ENCODE data around the gene CAMTA1.
A peak's percentile ranks its signal among the peaks of the same experiment; 100 is the strongest.

Gene CAMTA1

DNA sequence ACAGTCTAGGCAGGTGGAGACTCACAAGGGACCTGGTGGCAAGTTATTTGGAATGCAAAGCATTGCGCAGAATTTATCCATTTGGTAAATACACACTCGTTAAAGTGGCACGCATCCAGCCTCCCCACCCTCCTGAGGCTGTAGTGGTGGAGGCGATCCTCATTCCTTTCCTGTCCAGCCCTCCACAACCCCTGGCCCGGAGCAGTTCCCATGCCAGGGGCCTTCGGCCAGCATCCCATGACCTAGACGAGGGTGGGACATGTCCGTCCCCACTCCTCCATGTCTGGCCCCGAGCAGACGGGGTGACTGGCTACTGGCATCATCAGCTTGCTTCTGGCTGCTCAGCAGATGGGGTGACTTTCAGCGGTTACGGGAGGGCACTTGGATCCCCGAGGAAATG lies 704.3 kb downstream of the CAMTA1 start:
- Histone ChIP-seq H3K36me3 (no peaks in the 10 kb centered on the region), H3K9ac (no peak overlapping the region), H3K27me3 (no peaks in the 10 kb centered on the region), H3K4me1 (peaks cover 49% of the 10 kb centered on the region), H3K4me3 (no peak overlapping the region), H3K9me3 (no peaks in the 10 kb centered on the region), H4K20me1 (no peaks in the 10 kb centered on the region), H3K27ac (no peak overlapping the region), H3K4me2 (no peak overlapping the region)
- no peak for TF ChIP-seq Cebpa-rat (IDR thresholded peaks at IDR 0.05)

DNA sequence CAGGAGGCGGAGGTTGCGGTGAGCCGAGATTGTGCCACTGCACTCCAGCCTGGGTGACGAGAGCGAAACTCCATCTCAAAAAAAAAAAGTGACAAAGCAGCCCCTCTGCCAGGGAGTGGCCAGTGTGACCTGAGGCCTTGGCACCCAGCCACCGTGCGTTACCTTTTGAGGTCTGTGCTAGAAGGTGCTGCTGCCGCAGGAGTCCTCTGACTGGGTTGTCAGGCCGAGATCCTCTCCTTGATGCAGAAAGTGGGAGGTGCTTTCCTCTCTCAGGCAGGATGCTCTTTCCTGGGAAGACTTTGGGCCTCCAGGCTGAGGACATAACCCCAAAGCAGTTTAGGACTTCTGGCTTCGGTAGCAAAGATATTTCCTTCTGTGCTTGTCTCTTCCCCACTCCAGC lies 705.3 kb downstream of the CAMTA1 start:
- Histone ChIP-seq H3K9ac (no peak overlapping the region), H3K4me1 (peaks cover 49% of the 10 kb centered on the region), H3K36me3 (no peaks in the 10 kb centered on the region), H3K4me3 (no peak overlapping the region), H3K4me2 (no peak overlapping the region), H3K27me3 (no peaks in the 10 kb centered on the region), H3K9me3 (no peaks in the 10 kb centered on the region), H4K20me1 (no peaks in the 10 kb centered on the region), H3K27ac (no peak overlapping the region)
- TF ChIP-seq Cebpa-rat (IDR thresholded peaks at IDR 0.05): no peak

GRCh38 chr1:7491109-7491817 lies 706.0 kb downstream of the CAMTA1 start:
- Histone ChIP-seq H3K27me3 (no peaks in the 10 kb centered on the region), H3K9me3 (no peaks in the 10 kb centered on the region), H3K4me3 (no peak overlapping the region), H4K20me1 (no peaks in the 10 kb centered on the region), H3K27ac (no peak overlapping the region), H3K4me2 (0 out of 2 replicates have a peak overlapping the region, but pooled peaks have one; percentile 2), H3K9ac (no peak overlapping the region), H3K36me3 (no peaks in the 10 kb centered on the region), H3K4me1 (peaks cover 49% of the 10 kb centered on the region)
- TF ChIP-seq Cebpa-rat (IDR thresholded peaks at IDR 0.05): no peak

DNA sequence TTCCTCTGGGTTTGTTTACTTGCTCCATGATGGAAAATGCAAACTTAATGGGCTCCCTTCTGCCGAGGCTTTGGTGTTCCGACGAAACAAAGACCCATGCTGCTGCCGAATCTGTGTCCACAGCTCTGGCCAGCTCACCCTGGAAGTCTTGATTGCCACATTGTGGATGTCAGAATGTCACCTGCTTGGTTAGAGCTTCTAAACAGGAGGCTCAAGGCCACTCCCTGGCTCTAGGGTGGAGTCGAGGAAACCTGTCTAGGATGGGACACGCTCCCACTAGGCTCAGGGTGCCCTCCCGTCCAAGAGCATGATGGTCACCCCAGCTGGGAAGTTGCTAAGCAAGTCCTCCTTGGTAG lies 706.5 kb downstream of the CAMTA1 start:
- TF ChIP-seq Cebpa-rat (IDR thresholded peaks at IDR 0.05): no peak
- H3K9ac ChIP-seq: no peak overlapping the region
- peaks cover 51% of the 10 kb centered on the region for H3K4me1 ChIP-seq
- no peak overlapping the region for H3K4me3 ChIP-seq
- H3K36me3 ChIP-seq: no peaks in the 10 kb centered on the region
- H3K4me2 ChIP-seq: 0 out of 2 replicates have a peak overlapping the region, but pooled peaks have one; percentile 2
- H3K27ac ChIP-seq: no peak overlapping the region
- H4K20me1 ChIP-seq: no peaks in the 10 kb centered on the region
- no peaks in the 10 kb centered on the region for H3K27me3 ChIP-seq
- H3K9me3 ChIP-seq: no peaks in the 10 kb centered on the region

DNA sequence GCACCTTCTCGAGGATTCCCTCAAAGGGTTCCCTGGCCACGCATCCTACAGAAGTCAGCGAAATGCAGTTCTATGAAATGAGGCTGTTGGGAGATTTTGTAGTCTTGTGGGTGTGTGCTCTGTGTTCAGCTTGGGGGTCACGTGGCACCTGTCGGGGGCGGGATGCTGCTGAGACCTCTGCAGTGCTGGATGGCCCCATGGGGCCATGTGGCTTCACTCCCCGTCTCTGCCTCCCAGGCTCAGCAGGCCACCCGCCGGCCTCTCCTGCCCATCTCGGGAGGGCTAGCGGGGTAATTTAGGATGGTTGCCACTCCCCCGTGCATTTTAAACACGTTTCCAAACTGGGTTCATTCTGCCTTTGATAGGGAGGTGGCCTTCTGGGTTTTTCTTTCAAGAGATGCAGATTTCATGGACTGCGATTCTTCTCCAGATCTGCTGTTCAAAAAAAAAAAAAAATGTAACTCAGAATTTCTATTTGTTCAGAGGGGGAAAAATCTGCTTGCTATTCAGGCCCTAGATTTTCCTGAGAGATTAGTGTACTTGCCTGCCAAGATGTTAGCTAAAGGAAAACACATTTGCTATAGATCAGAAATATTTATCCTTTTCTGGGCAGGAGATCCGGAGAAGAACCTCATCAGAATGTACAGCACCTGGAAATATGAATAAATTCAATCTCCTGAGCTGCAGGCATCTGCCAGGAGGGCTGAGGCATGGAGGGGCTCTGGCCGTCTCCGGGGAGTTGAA lies 708.6 kb downstream of the CAMTA1 start:
- no peak overlapping the region; the same call in 1 of the 2 replicates for H3K9ac ChIP-seq
- H3K27ac ChIP-seq: no peak overlapping the region
- no peak overlapping the region for H3K4me3 ChIP-seq
- no peaks in the 10 kb centered on the region for H3K9me3 ChIP-seq
- no peaks in the 10 kb centered on the region for H4K20me1 ChIP-seq
- TF ChIP-seq Cebpa-rat (IDR thresholded peaks at IDR 0.05): no peak
- H3K27me3 ChIP-seq: no peaks in the 10 kb centered on the region
- peaks cover 72% of the 10 kb centered on the region for H3K4me1 ChIP-seq
- H3K4me2 ChIP-seq: peak overlapping the region; percentile 93
- H3K36me3 ChIP-seq: no peaks in the 10 kb centered on the region

GRCh38 chr1:7495962-7496361 lies 710.7 kb downstream of the CAMTA1 start:
- H3K4me2 ChIP-seq: peak overlapping the region; percentile 93
- no peaks in the 10 kb centered on the region for H3K27me3 ChIP-seq
- H3K9ac ChIP-seq: peak overlapping the region; percentile 61; the same call in 1 of the 2 replicates

DNA sequence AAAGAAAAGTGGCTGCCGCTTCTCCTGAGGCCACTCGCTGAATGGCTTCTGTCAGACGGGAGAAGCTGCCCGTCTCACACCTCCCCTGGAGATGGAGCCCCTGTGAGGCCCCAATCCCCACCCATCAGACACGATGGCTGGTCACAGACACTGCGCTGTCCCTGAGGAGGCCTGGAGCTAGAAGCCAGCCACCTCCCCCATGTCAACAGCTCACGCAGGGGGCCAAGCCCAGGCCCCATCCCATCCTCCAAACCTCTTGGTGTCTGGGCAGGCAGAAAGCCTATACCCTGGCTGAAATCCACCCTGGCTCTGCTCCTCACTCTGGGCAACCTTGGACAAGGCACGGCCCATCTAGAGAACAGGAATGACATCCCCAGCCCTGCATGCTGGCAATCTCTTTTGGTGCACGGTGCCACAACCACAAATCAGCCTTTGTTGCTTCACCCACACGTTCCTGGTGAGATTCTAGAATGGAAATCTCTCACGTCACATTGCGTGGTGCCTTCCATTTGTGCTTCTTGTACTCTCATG lies 711.9 kb downstream of the CAMTA1 start:
- TF ChIP-seq Cebpa-rat (IDR thresholded peaks at IDR 0.05): no peak
- no peaks in the 10 kb centered on the region for H3K36me3 ChIP-seq
- H3K27ac ChIP-seq: peak overlapping the region; percentile 67
- H4K20me1 ChIP-seq: no peaks in the 10 kb centered on the region
- H3K4me3 ChIP-seq: no peak overlapping the region
- peak overlapping the region; percentile 61 for H3K9ac ChIP-seq
- no peaks in the 10 kb centered on the region for H3K9me3 ChIP-seq
- peak overlapping the region; percentile 93 for H3K4me2 ChIP-seq
- no peaks in the 10 kb centered on the region for H3K27me3 ChIP-seq
- H3K4me1 ChIP-seq: peaks cover 91% of the 10 kb centered on the region

More at GRCh38 chr1:7495962-7496361, 710.7 kb downstream of the CAMTA1 start:
- H3K36me3 ChIP-seq: no peaks in the 10 kb centered on the region
- peak overlapping the region; percentile 67 for H3K27ac ChIP-seq
- no peak for TF ChIP-seq Cebpa-rat (IDR thresholded peaks at IDR 0.05)
- peak overlapping the region; percentile 41 for H3K4me3 ChIP-seq
- H3K4me1 ChIP-seq: peaks cover 86% of the 10 kb centered on the region
- no peaks in the 10 kb centered on the region for H3K9me3 ChIP-seq
- H4K20me1 ChIP-seq: no peaks in the 10 kb centered on the region

GRCh38 chr1:7500381-7501083 lies 715.3 kb downstream of the CAMTA1 start:
- H4K20me1 ChIP-seq: no peaks in the 10 kb centered on the region
- peak overlapping the region; percentile 89 for H3K4me2 ChIP-seq
- TF ChIP-seq Cebpa-rat (IDR thresholded peaks at IDR 0.05): no peak

DNA sequence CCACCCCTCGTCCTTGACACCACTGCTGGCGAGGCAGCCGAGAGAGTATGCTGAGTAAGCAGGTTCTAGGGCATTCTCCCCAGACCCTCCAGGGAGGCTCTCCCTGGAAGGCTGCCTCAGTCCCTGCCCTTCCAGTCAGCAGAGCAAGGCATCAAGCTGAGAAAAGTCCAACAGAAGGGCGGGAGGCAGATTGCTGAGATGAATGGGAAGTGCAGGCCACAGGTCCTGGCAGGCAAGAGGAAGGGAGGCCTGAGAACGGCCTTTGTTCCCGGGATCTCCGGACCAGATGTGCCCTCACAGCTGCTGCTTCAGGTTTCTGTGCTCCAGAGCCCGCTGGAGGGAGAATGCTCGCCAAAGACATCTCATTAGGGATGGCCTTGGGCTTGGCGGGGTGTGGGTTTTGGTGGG lies 715.8 kb downstream of the CAMTA1 start:
- no peaks in the 10 kb centered on the region for H3K36me3 ChIP-seq
- no peaks in the 10 kb centered on the region for H4K20me1 ChIP-seq
- H3K4me3 ChIP-seq: no peak overlapping the region
- H3K4me1 ChIP-seq: peaks cover 100% of the 10 kb centered on the region
- H3K27ac ChIP-seq: peak overlapping the region; percentile 64
- no peak for TF ChIP-seq Cebpa-rat (IDR thresholded peaks at IDR 0.05)
- no peaks in the 10 kb centered on the region for H3K27me3 ChIP-seq
- H3K9ac ChIP-seq: no peak overlapping the region
- H3K9me3 ChIP-seq: no peaks in the 10 kb centered on the region
- peak overlapping the region; percentile 89 for H3K4me2 ChIP-seq

More at GRCh38 chr1:7500381-7501083, 715.3 kb downstream of the CAMTA1 start:
- no peaks in the 10 kb centered on the region for H3K36me3 ChIP-seq
- no peaks in the 10 kb centered on the region for H3K9me3 ChIP-seq
- 0 out of 2 replicates have a peak overlapping the region, but pooled peaks have one; percentile 40 for H3K9ac ChIP-seq
- peak overlapping the region; percentile 64 for H3K27ac ChIP-seq
- H3K4me1 ChIP-seq: peaks cover 100% of the 10 kb centered on the region
- H3K4me3 ChIP-seq: no peak overlapping the region
- no peaks in the 10 kb centered on the region for H3K27me3 ChIP-seq
